Thyroid gland (tissue), 4 donors: ENCODE results near the gene SALL3. TPM values are rescaled to one million over a fixed set of nuclear protein-coding genes. Genes with fewer than 3 reads are reported as not detected.
A peak's percentile ranks its signal among the peaks of the same experiment; 100 is the strongest.

ENCODE experiments used
- DNase-seq, 2 donors: peaks; one replicate each; pipeline ENCODE4 v3.0.0-alpha.2; 2019
- H3K27ac ChIP-seq, 3 donors: fragments of 200-600 bp; sonication (generic); 1 replicate in 2 of 3; 2 replicates in 1 of 3; pipeline ENCODE4 v1.5.1; 2016 to 2019; ENCODE audit warnings: mild to moderate bottlenecking in 1 of 3, moderate library complexity in 1 of 3
- H3K27me3 ChIP-seq: fragments of 200-600 bp; sonication (generic); one replicate; pipeline ENCODE4 v1.5.1; 2019
- H3K36me3 ChIP-seq, 2 donors: fragments of 200-600 bp; sonication (generic); one replicate each; pipeline ENCODE4 v1.5.1; 2016 to 2019
- H3K4me1 ChIP-seq, 2 donors: fragments of 200-600 bp; sonication (generic); one replicate each; pipeline ENCODE4 v1.5.1; 2017 to 2019
- H3K4me3 ChIP-seq, 3 donors: fragments of 200-600 bp; sonication (generic); replicated peaks in 1 of 3; 1 replicate in 2 of 3; 2 replicates in 1 of 3; pipeline ENCODE4 v1.5.1; 2016; ENCODE audit warnings: mild to moderate bottlenecking in 1 of 3
- H3K9me3 ChIP-seq: fragments of 200-600 bp; sonication (generic); one replicate; pipeline ENCODE4 v1.5.1; 2017
- POLR2A ChIP-seq, 2 donors: fragments of 450-650 bp; IDR thresholded peaks; one replicate each; pipeline ENCODE4 v1.6.1; 2017; ENCODE audit warnings: antibody characterized with exemption in 2 of 2, mild to moderate bottlenecking in 2 of 2, moderate library complexity in 1 of 2
- WGBS, 2 donors: methylation state at CpG; one replicate each; pipeline ENCODE4 v1.1.5; 2017; 5-methylcytosine and 5-hydroxymethylcytosine counted together
- intact Hi-C: fragments of 100-400 bp; cut with DNase I; formaldehyde crosslinking; loops from one replicate; pipeline ENCODE4 v1.15.1; 2023
- total RNA-seq, 4 donors: library from RNA; depleted of rRNA; stranded (reverse); fragments of >200 nt; gene quantifications; one replicate each; pipeline ENCODE4 v1.2.3, GENCODE V29; 2016
- TF ChIP-seq, protein P1 (sequence below), 6 experiments: fragments of 200-600 bp in 3 of 6; fragments of 450-650 bp in 3 of 6; sonication (generic) in 3 of 6; IDR thresholded peaks; one replicate each; pipeline ENCODE4 v1.5.1; 2016 to 2019; ENCODE audit warnings: antibody characterized with exemption in 6 of 6, mild to moderate bottlenecking in 2 of 6, inconsistent platforms in 1 of 6, moderate library complexity in 1 of 6

Gene SALL3
- total RNA-seq, 4 donors from 2014 or later: 0.11 to 0.13 TPM; not detected in 2

DNA sequence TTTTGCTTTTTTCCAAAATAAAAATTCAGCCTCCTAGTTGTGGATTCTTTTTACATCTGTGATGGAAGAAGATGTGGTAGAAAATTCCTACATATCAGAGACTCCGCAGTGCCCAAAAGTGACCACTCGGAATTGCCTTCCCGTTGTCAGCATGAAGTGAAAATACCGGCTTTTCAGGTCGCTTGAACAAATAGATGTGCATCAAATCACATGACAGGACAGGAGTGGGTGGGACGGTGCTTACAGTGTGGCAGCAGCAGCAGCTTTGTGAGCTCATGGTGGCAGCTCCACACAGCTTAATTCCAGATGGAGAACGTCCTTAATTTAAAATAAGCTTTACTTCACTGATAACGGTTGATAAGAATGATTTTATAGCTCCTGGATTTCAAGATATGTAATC is 20.3 kb downstream of the SALL3 start:
- 31 to 39% methylated on average over 8 of the region's 8 CpGs for WGBS, 2 donors
- intact Hi-C loops: no loop called here
- H3K27me3 ChIP-seq: no peaks in the 10 kb centered on the region
- no peaks in the 10 kb centered on the region for H3K36me3 ChIP-seq
- H3K4me3 ChIP-seq: no peak overlapping the region
- no peaks in the 10 kb centered on the region for H3K4me1 ChIP-seq
- H3K27ac ChIP-seq: no peak overlapping the region
- no peak for TF ChIP-seq POLR2A (IDR thresholded peaks at IDR 0.05)
- TF ChIP-seq, protein P1, sequence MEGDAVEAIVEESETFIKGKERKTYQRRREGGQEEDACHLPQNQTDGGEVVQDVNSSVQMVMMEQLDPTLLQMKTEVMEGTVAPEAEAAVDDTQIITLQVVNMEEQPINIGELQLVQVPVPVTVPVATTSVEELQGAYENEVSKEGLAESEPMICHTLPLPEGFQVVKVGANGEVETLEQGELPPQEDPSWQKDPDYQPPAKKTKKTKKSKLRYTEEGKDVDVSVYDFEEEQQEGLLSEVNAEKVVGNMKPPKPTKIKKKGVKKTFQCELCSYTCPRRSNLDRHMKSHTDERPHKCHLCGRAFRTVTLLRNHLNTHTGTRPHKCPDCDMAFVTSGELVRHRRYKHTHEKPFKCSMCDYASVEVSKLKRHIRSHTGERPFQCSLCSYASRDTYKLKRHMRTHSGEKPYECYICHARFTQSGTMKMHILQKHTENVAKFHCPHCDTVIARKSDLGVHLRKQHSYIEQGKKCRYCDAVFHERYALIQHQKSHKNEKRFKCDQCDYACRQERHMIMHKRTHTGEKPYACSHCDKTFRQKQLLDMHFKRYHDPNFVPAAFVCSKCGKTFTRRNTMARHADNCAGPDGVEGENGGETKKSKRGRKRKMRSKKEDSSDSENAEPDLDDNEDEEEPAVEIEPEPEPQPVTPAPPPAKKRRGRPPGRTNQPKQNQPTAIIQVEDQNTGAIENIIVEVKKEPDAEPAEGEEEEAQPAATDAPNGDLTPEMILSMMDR (IDR thresholded peaks at IDR 0.05): no peak
- peak; percentile 18 to 39 for DNase-seq
- H3K9me3 ChIP-seq: no peaks in the 10 kb centered on the region

DNA sequence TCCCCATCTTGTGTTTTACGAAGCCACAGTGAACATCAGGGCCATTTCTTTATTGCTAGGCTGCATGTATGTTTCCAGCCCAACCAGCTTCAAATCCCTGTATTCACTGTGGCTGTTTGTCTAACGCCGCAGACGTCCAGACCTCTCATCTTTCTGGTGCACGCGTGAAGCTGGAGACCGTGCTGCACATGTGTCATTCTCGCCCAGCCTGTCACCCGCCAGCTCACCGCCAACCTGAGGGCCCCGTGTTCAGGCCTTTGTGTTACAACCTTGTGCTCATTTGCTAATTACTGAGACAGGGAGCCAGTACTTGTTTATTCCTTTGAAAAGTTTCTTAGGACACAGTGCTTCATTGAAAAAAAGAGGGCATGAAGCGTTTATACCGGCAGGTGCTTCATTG is 21.4 kb downstream of the SALL3 start:
- Histone ChIP-seq H3K4me3 (no peak overlapping the region), H3K27ac (no peak overlapping the region), H3K9me3 (no peaks in the 10 kb centered on the region), H3K4me1 (no peaks in the 10 kb centered on the region), H3K36me3 (no peaks in the 10 kb centered on the region), H3K27me3 (no peaks in the 10 kb centered on the region)
- intact Hi-C loops: no loop called here
- TF ChIP-seq, protein P1 (IDR thresholded peaks at IDR 0.05): no peak
- no peak for TF ChIP-seq POLR2A (IDR thresholded peaks at IDR 0.05)
- whole genome bisulfite sequencing, 2 donors: 87 to 89% methylated on average over 13 of the region's 13 CpGs
- no peak for DNase-seq

DNA sequence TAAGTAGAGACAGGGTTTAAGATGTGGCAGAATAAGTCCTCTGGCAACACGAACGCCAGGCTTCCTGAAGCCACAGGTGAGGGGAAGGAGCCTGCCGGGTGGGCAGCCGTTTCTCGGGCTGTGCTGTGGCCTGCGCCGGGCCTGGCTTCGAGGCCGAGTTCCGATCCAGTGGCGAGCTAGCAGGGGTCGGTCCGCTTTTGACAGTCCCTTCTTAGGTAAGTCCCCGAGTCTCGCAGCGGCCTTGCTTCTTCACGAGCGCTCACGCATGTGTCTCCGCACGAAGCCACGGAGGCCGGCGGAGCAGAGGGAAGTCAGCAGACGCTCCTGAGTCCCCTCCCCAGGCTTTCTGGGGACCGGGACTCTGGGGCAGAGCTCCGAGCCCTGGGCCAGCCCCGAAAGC is 26.0 kb downstream of the SALL3 start:
- no peaks in the 10 kb centered on the region for H3K27me3 ChIP-seq
- H3K27ac ChIP-seq: no peak overlapping the region
- H3K36me3 ChIP-seq: no peaks in the 10 kb centered on the region
- intact Hi-C loops: no loop called here
- 93% methylated on average over 11 to 27 of the region's 28 CpGs for WGBS, 2 donors
- no peak overlapping the region for H3K4me3 ChIP-seq
- DNase-seq: no peak
- no peaks in the 10 kb centered on the region for H3K4me1 ChIP-seq
- no peak for TF ChIP-seq POLR2A (IDR thresholded peaks at IDR 0.05)
- TF ChIP-seq, protein P1 (IDR thresholded peaks at IDR 0.05): no peak
- no peaks in the 10 kb centered on the region for H3K9me3 ChIP-seq

DNA sequence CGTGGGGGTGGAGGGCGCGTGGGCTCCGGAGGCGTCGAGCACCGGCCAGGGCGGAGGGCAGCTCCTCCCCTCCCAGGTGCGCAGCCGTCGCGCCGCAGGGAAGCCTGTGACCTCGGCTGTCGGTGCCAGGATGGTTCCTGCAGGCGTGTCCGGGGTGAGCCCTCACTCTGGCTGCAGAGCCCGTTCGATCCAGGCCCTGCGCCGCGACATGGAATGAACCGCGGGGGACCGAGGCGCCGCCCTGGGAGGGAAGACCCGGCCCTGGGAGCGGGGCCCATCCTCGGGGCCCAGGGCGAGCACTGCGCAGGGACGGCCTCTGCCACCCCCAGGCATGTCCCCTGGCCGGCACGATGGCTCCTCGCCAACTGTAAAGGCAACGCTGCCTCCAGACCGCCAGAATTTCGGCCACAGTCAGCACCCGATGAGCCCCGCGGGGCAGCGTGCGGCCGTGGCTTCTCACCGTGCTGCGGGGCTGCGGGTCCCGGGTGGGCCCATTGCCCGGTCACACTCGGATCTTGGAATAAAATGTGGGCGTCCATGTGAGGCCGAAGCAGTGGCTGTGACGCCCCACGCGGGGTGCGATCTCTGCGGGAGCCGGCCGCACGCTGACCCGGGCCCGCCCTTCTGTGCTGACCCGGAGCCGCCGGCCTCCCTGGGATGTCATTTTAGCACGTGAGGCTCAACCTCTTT is 26.6 kb downstream of the SALL3 start:
- Histone ChIP-seq H3K9me3 (no peaks in the 10 kb centered on the region), H3K4me3 (no peak overlapping the region), H3K36me3 (no peaks in the 10 kb centered on the region), H3K4me1 (no peaks in the 10 kb centered on the region), H3K27ac (no peak overlapping the region), H3K27me3 (no peaks in the 10 kb centered on the region)
- DNase-seq: no peak
- WGBS, 2 donors: 90 to 95% methylated on average over 20 to 32 of the region's 67 CpGs
- intact Hi-C loops: no loop called here
- no peak for TF ChIP-seq POLR2A (IDR thresholded peaks at IDR 0.05)
- TF ChIP-seq, protein P1 (IDR thresholded peaks at IDR 0.05): no peak

DNA sequence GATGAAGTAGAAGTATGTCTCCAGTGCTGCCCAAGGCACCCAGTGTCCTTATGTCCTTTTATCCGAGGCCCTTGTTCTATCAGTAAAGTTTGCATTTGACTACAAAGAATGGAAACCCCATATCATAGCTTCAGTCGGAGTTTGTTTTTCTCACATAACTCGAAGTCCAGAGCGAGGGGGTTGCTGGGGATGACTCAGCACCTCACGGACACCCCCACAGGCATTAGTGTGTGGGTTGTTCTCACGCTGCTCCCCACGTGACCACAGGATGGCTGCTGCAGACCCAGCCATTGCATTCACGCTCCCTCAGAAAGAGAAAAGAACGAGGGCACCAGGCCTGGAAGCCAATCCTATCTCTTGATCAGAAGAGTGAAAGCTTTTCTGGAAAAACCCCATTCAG is 27.8 kb downstream of the SALL3 start:
- no peak for DNase-seq
- Histone ChIP-seq H3K4me1 (no peaks in the 10 kb centered on the region), H3K4me3 (no peak overlapping the region), H3K27ac (no peak overlapping the region), H3K27me3 (no peaks in the 10 kb centered on the region), H3K9me3 (no peaks in the 10 kb centered on the region), H3K36me3 (no peaks in the 10 kb centered on the region)
- WGBS, 2 donors: 90 to 93% methylated on average over 8 to 9 of the region's 9 CpGs
- intact Hi-C loops: no loop called here
- TF ChIP-seq, protein P1 (IDR thresholded peaks at IDR 0.05): no peak
- no peak for TF ChIP-seq POLR2A (IDR thresholded peaks at IDR 0.05)
